Vagina (tissue), 2 donors: ENCODE data around the gene PIP4K2A. TPM values are rescaled to one million over a fixed set of nuclear protein-coding genes. Genes with fewer than 3 reads are reported as not detected.

ENCODE experiments used
- DNase-seq, 2 donors: peaks; one replicate each; pipeline ENCODE4 v3.0.0-alpha.2; 2017; ENCODE audit errors: extremely low spot score in 2 of 2
- H3K27ac ChIP-seq: fragments of 200-600 bp; sonication (generic); one replicate; pipeline ENCODE4 v1.5.1; 2019
- H3K27me3 ChIP-seq: fragments of 200-600 bp; sonication (generic); one replicate; pipeline ENCODE4 v1.5.1; 2019
- H3K36me3 ChIP-seq, 2 donors: fragments of 200-600 bp; sonication (generic); one replicate each; pipeline ENCODE4 v1.5.1; 2017 to 2019
- H3K4me1 ChIP-seq: fragments of 200-600 bp; sonication (generic); one replicate; pipeline ENCODE4 v1.5.1; 2019
- H3K4me3 ChIP-seq, 2 donors: fragments of 200-600 bp; sonication (generic); 1 replicate in 1 of 2; 2 replicates in 1 of 2; pipeline ENCODE4 v1.5.1; 2016 to 2019
- H3K9me3 ChIP-seq: fragments of 200-600 bp; sonication (generic); one replicate; pipeline ENCODE4 v1.5.1; 2019
- CTCF ChIP-seq, 3 experiments: fragments of 450-650 bp in 2 of 3; fragments of 200-600 bp in 1 of 3; sonication (generic) in 1 of 3; IDR thresholded peaks; one replicate each; pipeline ENCODE4 v1.5.1; 2017 to 2019; ENCODE audit warnings: antibody characterized with exemption in 3 of 3, mild to moderate bottlenecking in 2 of 3, moderate library complexity in 2 of 3
- POLR2A ChIP-seq, 2 donors: fragments of 450-650 bp; IDR thresholded peaks; one replicate each; pipeline ENCODE4 v1.6.1; 2017; ENCODE audit warnings: antibody characterized with exemption in 2 of 2, mild to moderate bottlenecking in 2 of 2, moderate library complexity in 2 of 2
- POLR2AphosphoS5 ChIP-seq, 2 donors: sonication (generic); formaldehyde crosslinking; IDR thresholded peaks; one replicate each; pipeline ENCODE4 v1.9.0; 2017; ENCODE audit warnings: antibody characterized with exemption in 2 of 2, mild to moderate bottlenecking in 2 of 2, low read depth in 1 of 2; ENCODE audit not compliant: insufficient read depth in 1 of 2
- intact Hi-C: fragments of 100-400 bp; cut with DNase I; formaldehyde crosslinking; loops from one replicate; pipeline ENCODE4 v1.15.1; 2023
- total RNA-seq: library from RNA; depleted of rRNA; stranded (reverse); fragments of >200 nt; gene quantifications from one replicate; pipeline ENCODE4 v1.2.3, GENCODE V29; 2016

Gene PIP4K2A
- total RNA-seq, 1 donor from 2014 or later, result 20.6 TPM

- Histone ChIP-seq H3K36me3 (peaks cover 0 to 24% of the 10 kb centered on the region in 2 donors), H3K4me1 (no peaks in the 10 kb centered on the region), H3K27me3 (no peaks in the 10 kb centered on the region), H3K4me3 (no peak overlapping the region), H3K27ac (no peak overlapping the region), H3K9me3 (no peaks in the 10 kb centered on the region)
- TF ChIP-seq POLR2AphosphoS5 (IDR thresholded peaks at IDR 0.05; ENCODE audit: insufficient read depth in 1 of 2, low read depth in 1 of 2) (no peak), POLR2A (IDR thresholded peaks at IDR 0.05) (no peak), CTCF (IDR thresholded peaks at IDR 0.05) (no peak)
- intact Hi-C loops, result no loop called here
- no peak for DNase-seq
These were observed 171.6 kb downstream of the PIP4K2A start for GRCh38 chr10:22542773-22543172.

- intact Hi-C loops, result no loop called here
- no peak for DNase-seq
- H3K4me3 ChIP-seq, result no peak overlapping the region
- peaks cover 0 to 19% of the 10 kb centered on the region in 2 donors for H3K36me3 ChIP-seq
- TF ChIP-seq POLR2A (IDR thresholded peaks at IDR 0.05) (no peak), POLR2AphosphoS5 (IDR thresholded peaks at IDR 0.05; ENCODE audit: insufficient read depth in 1 of 2, low read depth in 1 of 2) (no peak), CTCF (IDR thresholded peaks at IDR 0.05) (no peak)
- H3K9me3 ChIP-seq, result no peaks in the 10 kb centered on the region
- no peaks in the 10 kb centered on the region for H3K4me1 ChIP-seq
- no peak overlapping the region for H3K27ac ChIP-seq
- H3K27me3 ChIP-seq, result no peaks in the 10 kb centered on the region
These were observed 172.5 kb downstream of the PIP4K2A start for GRCh38 chr10:22541900-22542299.

- Histone ChIP-seq H3K9me3 (no peaks in the 10 kb centered on the region), H3K36me3 (peaks cover 0 to 19% of the 10 kb centered on the region in 2 donors), H3K27me3 (no peaks in the 10 kb centered on the region), H3K4me1 (no peaks in the 10 kb centered on the region), H3K4me3 (no peak overlapping the region), H3K27ac (no peak overlapping the region)
- TF ChIP-seq CTCF (IDR thresholded peaks at IDR 0.05) (no peak), POLR2A (IDR thresholded peaks at IDR 0.05) (no peak), POLR2AphosphoS5 (IDR thresholded peaks at IDR 0.05; ENCODE audit: insufficient read depth in 1 of 2, low read depth in 1 of 2) (no peak)
- no peak for DNase-seq
- intact Hi-C loops, result no loop called here
These were observed 174.6 kb downstream of the PIP4K2A start for GRCh38 chr10:22539579-22540298.

GRCh38 chr10:22537810-22538209 is 176.6 kb downstream of the PIP4K2A start:
- TF ChIP-seq POLR2A (IDR thresholded peaks at IDR 0.05) (no peak), POLR2AphosphoS5 (IDR thresholded peaks at IDR 0.05; ENCODE audit: insufficient read depth in 1 of 2, low read depth in 1 of 2) (no peak), CTCF (IDR thresholded peaks at IDR 0.05) (no peak)
- Histone ChIP-seq H3K27me3 (no peaks in the 10 kb centered on the region), H3K27ac (no peak overlapping the region)

GRCh38 chr10:22536620-22537019 is 177.8 kb downstream of the PIP4K2A start:
- H3K27ac ChIP-seq, result no peak overlapping the region
- no peak for TF ChIP-seq CTCF (IDR thresholded peaks at IDR 0.05)
- TF ChIP-seq POLR2A (IDR thresholded peaks at IDR 0.05), result no peak
- TF ChIP-seq POLR2AphosphoS5 (IDR thresholded peaks at IDR 0.05; ENCODE audit: insufficient read depth in 1 of 2, low read depth in 1 of 2), result no peak
- peaks cover 0 to 14% of the 10 kb centered on the region in 2 donors for H3K36me3 ChIP-seq
- no peaks in the 10 kb centered on the region for H3K9me3 ChIP-seq
- no peak overlapping the region for H3K4me3 ChIP-seq
- no peak for DNase-seq
- H3K27me3 ChIP-seq, result no peaks in the 10 kb centered on the region
- intact Hi-C loops, result no loop called here
- H3K4me1 ChIP-seq, result no peaks in the 10 kb centered on the region

More at GRCh38 chr10:22537810-22538209, 176.6 kb downstream of the PIP4K2A start:
- intact Hi-C loops, result no loop called here
- Histone ChIP-seq H3K4me1 (no peaks in the 10 kb centered on the region), H3K36me3 (peaks cover 0 to 19% of the 10 kb centered on the region in 2 donors), H3K9me3 (no peaks in the 10 kb centered on the region), H3K4me3 (no peak overlapping the region)
- no peak for DNase-seq
